Mesenchymal stem cell (in vitro differentiated cells and primary cell): ENCODE data around the gene TSPAN14.

Experiments
- DNase-seq: peaks from one replicate; pipeline ENCODE4 v3.0.0-alpha.2; 2013
- H2AFZ ChIP-seq: one replicate; pipeline ENCODE4 v1.6.1; 2013; ENCODE audit warnings: low read depth, mild to moderate bottlenecking, control low read depth, inconsistent platforms, low read length, moderate library complexity
- H2AK5ac ChIP-seq: 2 replicates; pipeline ENCODE4 v1.6.1; 2013; ENCODE audit warnings: low read length, moderate library complexity, mild to moderate bottlenecking, inconsistent platforms; ENCODE audit not compliant: severe bottlenecking
- H2BK120ac ChIP-seq: one replicate; pipeline ENCODE4 v1.6.1; 2013; ENCODE audit warnings: low read depth, mild to moderate bottlenecking, inconsistent platforms, low read length, moderate library complexity
- H2BK12ac ChIP-seq, 2 experiments: one replicate each; pipeline ENCODE4 v1.6.1; 2013; ENCODE audit warnings: inconsistent platforms in 2 of 2, low read length in 2 of 2, mild to moderate bottlenecking in 2 of 2, moderate library complexity in 2 of 2, control low read depth in 1 of 2
- H2BK15ac ChIP-seq: one replicate; pipeline ENCODE4 v1.6.1; 2013; ENCODE audit warnings: mild to moderate bottlenecking, low read depth, inconsistent platforms; ENCODE audit not compliant: poor library complexity, severe bottlenecking
- H2BK5ac ChIP-seq: 2 replicates; pipeline ENCODE4 v1.6.1; 2013; ENCODE audit warnings: low read depth, mild to moderate bottlenecking, low read length, control low read depth, inconsistent platforms; ENCODE audit not compliant: poor library complexity, severe bottlenecking
- H3K14ac ChIP-seq, 2 experiments: one replicate each; pipeline ENCODE4 v1.6.1; 2013; ENCODE audit warnings: inconsistent platforms in 2 of 2, low read length in 2 of 2, control low read depth in 1 of 2, mild to moderate bottlenecking in 1 of 2, moderate library complexity in 1 of 2
- H3K18ac ChIP-seq, 2 experiments: one replicate each; pipeline ENCODE4 v1.6.1; 2013; ENCODE audit warnings: inconsistent platforms in 2 of 2, low read length in 2 of 2, control low read depth in 1 of 2, low read depth in 1 of 2, mild to moderate bottlenecking in 1 of 2
- H3K23ac ChIP-seq, 2 experiments: one replicate each; pipeline ENCODE4 v1.6.1; 2013; ENCODE audit warnings: inconsistent platforms in 2 of 2, low read length in 2 of 2, mild to moderate bottlenecking in 2 of 2, moderate library complexity in 2 of 2, control low read depth in 1 of 2
- H3K27ac ChIP-seq: 2 replicates; pipeline ENCODE4 v1.5.1; 2013; ENCODE audit warnings: mild to moderate bottlenecking, moderate library complexity, low read length, control low read depth, inconsistent platforms; ENCODE audit not compliant: poor library complexity, severe bottlenecking
- H3K27me3 ChIP-seq, 2 experiments: 2 replicates each; pipeline versions ENCODE4 v1.6.1 to v1.7.0; 2013; ENCODE audit warnings: low read length in 2 of 2, mild to moderate bottlenecking in 2 of 2, moderate library complexity in 2 of 2, control low read depth in 1 of 2, inconsistent platforms in 1 of 2; ENCODE audit not compliant: control insufficient read depth in 1 of 2, insufficient read depth in 1 of 2
- H3K36me3 ChIP-seq, 2 experiments: 2 replicates each; pipeline versions ENCODE4 v1.6.1 to v1.7.0; 2013; ENCODE audit warnings: low read length in 2 of 2, control low read depth in 1 of 2, inconsistent platforms in 1 of 2, low read depth in 1 of 2, mild to moderate bottlenecking in 1 of 2; ENCODE audit not compliant: insufficient read depth in 2 of 2, control insufficient read depth in 1 of 2
- H3K4ac ChIP-seq, 2 experiments: one replicate each; pipeline ENCODE4 v1.6.1; 2013; ENCODE audit warnings: inconsistent platforms in 2 of 2, low read length in 2 of 2, mild to moderate bottlenecking in 2 of 2, moderate library complexity in 2 of 2, control low read depth in 1 of 2, low read depth in 1 of 2
- H3K4me1 ChIP-seq: 2 replicates; pipeline ENCODE4 v1.6.1; 2013; ENCODE audit warnings: low read depth, low read length, control low read depth; ENCODE audit not compliant: control insufficient read depth, insufficient read depth
- H3K4me2 ChIP-seq: 2 replicates; pipeline ENCODE4 v1.6.1; 2013; ENCODE audit warnings: low read length, mild to moderate bottlenecking, inconsistent platforms; ENCODE audit not compliant: poor library complexity, severe bottlenecking
- H3K4me3 ChIP-seq, 2 experiments: 2 replicates each; pipeline versions ENCODE4 v1.5.1 to v1.7.0; 2013; ENCODE audit warnings: low read length in 2 of 2, mild to moderate bottlenecking in 2 of 2, control low read depth in 1 of 2, low read depth in 1 of 2; ENCODE audit not compliant: insufficient read depth in 1 of 2
- H3K79me1 ChIP-seq: replicated peaks from 2 replicates; pipeline ENCODE4 v1.6.1; 2013; ENCODE audit warnings: mild to moderate bottlenecking, control low read depth, low read length, inconsistent platforms; ENCODE audit not compliant: poor library complexity, severe bottlenecking
- H3K9ac ChIP-seq: 2 replicates; pipeline ENCODE4 v1.7.0; 2013; ENCODE audit warnings: mild to moderate bottlenecking, low read length, moderate library complexity
- H3K9me3 ChIP-seq: 2 replicates; pipeline ENCODE4 v1.7.0; 2013; ENCODE audit warnings: mild to moderate bottlenecking, low read length; ENCODE audit not compliant: control insufficient read depth
- H4K8ac ChIP-seq: one replicate; pipeline ENCODE4 v1.6.1; 2013; ENCODE audit warnings: inconsistent platforms, mild to moderate bottlenecking, low read length, moderate library complexity
- H4K91ac ChIP-seq: one replicate; pipeline ENCODE4 v1.6.1; 2013; ENCODE audit warnings: mild to moderate bottlenecking, low read length, inconsistent platforms
- WGBS: methylation state at CpG from one replicate; pipeline ENCODE4 v1.1.7; 2013; ENCODE audit warnings: mixed read lengths; 5-methylcytosine and 5-hydroxymethylcytosine counted together

The TSPAN14 gene

GRCh38 chr10:80501381-80501912 lies 47.3 kb downstream of the TSPAN14 start:
- peak overlapping the region; percentile 28 for H4K91ac ChIP-seq
- H3K9me3 ChIP-seq, result no peaks in the 10 kb centered on the region
- peak overlapping the region; percentile 2 to 55 for H3K18ac ChIP-seq
- peak overlapping the region; percentile 10 for H2BK5ac ChIP-seq
- H3K27me3 ChIP-seq, result no peaks in the 10 kb centered on the region
- H3K79me1 ChIP-seq, result no peaks in the 10 kb centered on the region
- peak overlapping the region; percentile 99 for H3K27ac ChIP-seq
- peak overlapping the region in 1 of 2 experiments; percentile 88 for H2BK12ac ChIP-seq
- H2AFZ ChIP-seq, result no peak overlapping the region
- peaks cover 72% of the 10 kb centered on the region for H3K4me1 ChIP-seq
- no peak for DNase-seq
- peak overlapping the region in 1 of 2 experiments; percentile 36 for H3K4ac ChIP-seq
- peak overlapping the region in 1 of 2 experiments; percentile 61 for H3K14ac ChIP-seq
- no peak overlapping the region for H3K23ac ChIP-seq
- H2AK5ac ChIP-seq, result peak overlapping the region; percentile 78
- H2BK15ac ChIP-seq, result peak overlapping the region; percentile 30
- H4K8ac ChIP-seq, result peak overlapping the region; percentile 66
- 92% methylated on average over 3 of the region's 3 CpGs for WGBS
- H2BK120ac ChIP-seq, result no peak overlapping the region
- H3K36me3 ChIP-seq, result peaks cover 6 to 30% of the 10 kb centered on the region in 2 experiments
- no peak overlapping the region for H3K4me2 ChIP-seq
- H3K9ac ChIP-seq, result peak overlapping the region; percentile 55
- H3K4me3 ChIP-seq, result peak overlapping the region in 1 of 2 experiments; percentile 25

GRCh38 chr10:80501913-80502521 lies 47.9 kb downstream of the TSPAN14 start:
- H2BK15ac ChIP-seq, result no peak overlapping the region
- H3K27me3 ChIP-seq, result no peaks in the 10 kb centered on the region
- H3K18ac ChIP-seq, result peak overlapping the region; percentile 33 to 55
- H2AFZ ChIP-seq, result no peak overlapping the region
- H3K4me2 ChIP-seq, result no peak overlapping the region
- 77% methylated on average over 13 of the region's 13 CpGs for WGBS
- peak overlapping the region; percentile 55 for H3K9ac ChIP-seq
- H4K8ac ChIP-seq, result peak overlapping the region; percentile 66
- H3K9me3 ChIP-seq, result no peaks in the 10 kb centered on the region
- H2BK12ac ChIP-seq, result peak overlapping the region in 1 of 2 experiments; percentile 88
- peaks cover 9 to 34% of the 10 kb centered on the region in 2 experiments for H3K36me3 ChIP-seq
- peak overlapping the region; percentile 99 for H3K27ac ChIP-seq
- no peak for DNase-seq
- no peak overlapping the region for H4K91ac ChIP-seq
- peak overlapping the region; percentile 49 for H2BK5ac ChIP-seq
- peaks cover 76% of the 10 kb centered on the region for H3K4me1 ChIP-seq
- H2BK120ac ChIP-seq, result peak overlapping the region; percentile 51
- H3K14ac ChIP-seq, result peak overlapping the region in 1 of 2 experiments; percentile 61
- H2AK5ac ChIP-seq, result peak overlapping the region; percentile 78
- peak overlapping the region in 1 of 2 experiments; percentile 25 for H3K4me3 ChIP-seq
- peak overlapping the region; percentile 3 to 46 for H3K4ac ChIP-seq
- peak overlapping the region in 1 of 2 experiments; percentile 67 for H3K23ac ChIP-seq
- H3K79me1 ChIP-seq, result no peaks in the 10 kb centered on the region

- peak overlapping the region; percentile 18 for H4K91ac ChIP-seq
- H3K36me3 ChIP-seq, result peaks cover 11 to 34% of the 10 kb centered on the region in 2 experiments
- H2BK5ac ChIP-seq, result peak overlapping the region; percentile 49
- peak overlapping the region; percentile 78 for H2AK5ac ChIP-seq
- no peaks in the 10 kb centered on the region for H3K79me1 ChIP-seq
- no peak overlapping the region for H4K8ac ChIP-seq
- peak overlapping the region; percentile 51 for H2BK120ac ChIP-seq
- peak overlapping the region; percentile 33 to 58 for H3K18ac ChIP-seq
- H3K14ac ChIP-seq, result peak overlapping the region in 1 of 2 experiments; percentile 58
- H3K23ac ChIP-seq, result peak overlapping the region in 1 of 2 experiments; percentile 53
- no peak overlapping the region for H2BK15ac ChIP-seq
- DNase-seq, result no peak
- no peak overlapping the region for H2AFZ ChIP-seq
- no peak overlapping the region for H3K4me3 ChIP-seq
- no peaks in the 10 kb centered on the region for H3K9me3 ChIP-seq
- H3K9ac ChIP-seq, result peak overlapping the region; percentile 32
- no peak overlapping the region for H3K4me2 ChIP-seq
- WGBS, result 86% methylated on average over 13 of the region's 13 CpGs
- no peaks in the 10 kb centered on the region for H3K27me3 ChIP-seq
- H3K27ac ChIP-seq, result peak overlapping the region; percentile 99
- H3K4me1 ChIP-seq, result peaks cover 76% of the 10 kb centered on the region
- peak overlapping the region in 1 of 2 experiments; percentile 56 for H3K4ac ChIP-seq
- H2BK12ac ChIP-seq, result peak overlapping the region; percentile 31 to 55
Measured at GRCh38 chr10:80502621-80503583, 48.8 kb downstream of the TSPAN14 start.
